K562 (cell line): Measurements from ENCODE around the gene ANAPC2. TPM values are rescaled to one million over a fixed set of nuclear protein-coding genes. Genes with fewer than 3 reads are reported as not detected.

Source experiments
- ATAC-seq: fragments of 200-7000 bp; cut with Tn5 transposase; 3 replicates; pipeline ENCODE4 v1.9.1; 2020; ENCODE audit warnings: moderate library complexity
- BruUV-seq: library from RNA; stranded (reverse); fragments of 400-500 nt; replicated peaks from 2 replicates; lab custom pipeline; 2021; lab: Mats Ljungman, UMichigan
- CTCF ChIA-PET: fragments of 300-600 bp; formaldehyde crosslinking; extraction: SDS; loops from one replicate; lab custom pipeline; 2021; ENCODE audit warnings: low intra/inter-chr PET ratio; lab: Yijun Ruan, JAX
- POLR2A ChIA-PET: fragments of 300-600, 350-650 bp; sonication (Branson Sonifier 250); formaldehyde crosslinking; extraction: SDS; loops from one replicate; lab custom pipeline; 2021; ENCODE audit warnings: antibody characterized with exemption, inconsistent platforms; lab: Yijun Ruan, JAX
- DNase-seq, 4 experiments: peaks; one replicate each; pipeline versions ENCODE4 v3.0.0 to v3.0.0-alpha.2; 2011 to 2018; ENCODE audit warnings: low spot score in 3 of 4, mixed read lengths in 3 of 4; ENCODE audit errors: extremely low read depth in 1 of 4
- FAIRE-seq: peaks from 2 replicates; lab custom pipeline; 2011; peaks lifted over from hg19 to GRCh38; lab: Jason Lieb, UNC
- H2AFZ ChIP-seq: 2 replicates; pipeline ENCODE4 v1.6.0; 2011; ENCODE audit warnings: low read depth, low read length, control low read depth, inconsistent platforms
- H3K27ac ChIP-seq: fragments of 200-600 bp; 3 replicates; pipeline ENCODE4 v1.8.0; 2011; ENCODE audit warnings: low read depth, mild to moderate bottlenecking, control low read depth, inconsistent platforms, low read length, moderate library complexity, mixed read lengths; ENCODE audit errors: extremely low read depth
- H3K27me3 ChIP-seq, 2 experiments: fragments of 300-600 bp in 1 of 2; 2 replicates in 1 of 2; 3 replicates in 1 of 2; pipeline versions ENCODE4 v1.6.0 to v1.8.0; 2011; ENCODE audit warnings: inconsistent platforms in 2 of 2, low read length in 2 of 2, mild to moderate bottlenecking in 1 of 2, mixed read lengths in 1 of 2, moderate library complexity in 1 of 2; ENCODE audit not compliant: control insufficient read depth in 2 of 2, insufficient read depth in 2 of 2
- H3K36me3 ChIP-seq: fragments of 300-600 bp; 3 replicates; pipeline ENCODE4 v1.8.0; 2011; ENCODE audit warnings: mild to moderate bottlenecking, low read length, inconsistent platforms; ENCODE audit not compliant: control insufficient read depth, insufficient read depth
- H3K4me1 ChIP-seq, 2 experiments: fragments of 200-600 bp in 1 of 2; replicated peaks in 1 of 2; 2 replicates in 1 of 2; 3 replicates in 1 of 2; pipeline versions ENCODE4 v1.5.1 to v1.8.0; 2011; ENCODE audit warnings: inconsistent platforms in 2 of 2, low read length in 2 of 2, mild to moderate bottlenecking in 1 of 2, mixed read lengths in 1 of 2, moderate library complexity in 1 of 2; ENCODE audit not compliant: control insufficient read depth in 2 of 2, insufficient read depth in 2 of 2
- H3K4me2 ChIP-seq: 2 replicates; pipeline ENCODE4 v1.6.1; 2011; ENCODE audit warnings: low read length, control low read depth, inconsistent platforms, mixed read lengths; ENCODE audit not compliant: insufficient read depth
- H3K4me3 ChIP-seq: fragments of 200-600 bp; sonication (generic), shearing (Covaris generic); 2 replicates; pipeline ENCODE4 v1.5.1; 2016; ENCODE audit warnings: control low read depth, inconsistent platforms
- H3K79me2 ChIP-seq: fragments of 200-600 bp; 3 replicates; pipeline ENCODE4 v1.8.0; 2011; ENCODE audit warnings: low read length, inconsistent platforms; ENCODE audit not compliant: control insufficient read depth, insufficient read depth
- H3K9ac ChIP-seq, 2 experiments: 2 replicates each; pipeline versions ENCODE4 v1.6.0 to v1.6.1; 2011; ENCODE audit warnings: low read depth in 2 of 2, low read length in 2 of 2, control low read depth in 1 of 2, inconsistent platforms in 1 of 2, mild to moderate bottlenecking in 1 of 2, mixed read lengths in 1 of 2; ENCODE audit not compliant: insufficient read depth in 1 of 2
- H3K9me1 ChIP-seq: one replicate; pipeline ENCODE4 v1.6.0; 2011; ENCODE audit warnings: inconsistent platforms, mild to moderate bottlenecking, low read length, moderate library complexity; ENCODE audit not compliant: control insufficient read depth, insufficient read depth
- H3K9me3 ChIP-seq: replicated peaks from 2 replicates; pipeline ENCODE4 v1.5.1; 2011; ENCODE audit warnings: low read depth, low read length, inconsistent platforms; ENCODE audit not compliant: control insufficient read depth, insufficient read depth
- H4K20me1 ChIP-seq: replicated peaks from 2 replicates; pipeline ENCODE4 v1.6.1; 2011; ENCODE audit warnings: low read length, inconsistent platforms, mixed read lengths; ENCODE audit not compliant: control insufficient read depth, insufficient read depth
- EWSR1 ChIP-seq: fragments of 450-650 bp; IDR thresholded peaks from 2 replicates; pipeline ENCODE4 v1.6.1; 2018; ENCODE audit warnings: borderline replicate concordance, mild to moderate bottlenecking, low read depth, moderate library complexity; ENCODE audit not compliant: partially characterized antibody
- HNRNPL ChIP-seq: fragments of 200-400 bp; formaldehyde crosslinking; IDR thresholded peaks from 2 replicates; pipeline ENCODE4 v1.6.1; 2017; ENCODE audit warnings: low read depth, mild to moderate bottlenecking, low read length
- NFE2 ChIP-seq: IDR thresholded peaks from 2 replicates; pipeline ENCODE4 v1.6.1; 2014; ENCODE audit warnings: antibody characterized with exemption, low read depth
- POLR2G ChIP-seq: fragments of 200-400 bp; formaldehyde crosslinking; IDR thresholded peaks from 2 replicates; pipeline ENCODE4 v1.6.1; 2017; ENCODE audit warnings: low read depth, mild to moderate bottlenecking, antibody characterized with exemption, low read length, moderate library complexity
- WGBS: fragments of 100-300 bp; shearing (Covaris generic); methylation state at CpG from one replicate; pipeline ENCODE4 v1.1.6; 2016; ENCODE audit warnings: low coverage, mixed read lengths; ENCODE audit not compliant: insufficient coverage; ENCODE audit errors: missing lambda C conversion rate; 5-methylcytosine and 5-hydroxymethylcytosine counted together
- in situ Hi-C: fragments of 300-500 bp; cut with MboI; formaldehyde crosslinking; loops from 4 replicates; pipeline ENCODE4 v1.15.0; 2018; ENCODE audit warnings: inconsistent platforms, mixed read lengths
- intact Hi-C: fragments of 100-400 bp; cut with micrococcal nuclease; formaldehyde crosslinking; loops from 2 replicates; pipeline ENCODE4 v1.14.2; 2022
- polyA plus RNA-seq, 8 experiments: library from polyadenylated mRNA; depleted of rRNA in 4 of 8; stranded (reverse) in 5 of 8; unstranded in 3 of 8; fragments of >200 nt; fragmentation: Nextera tagmentation in 2 of 8; fragmentation: Illumina TruSeq in 1 of 8; extraction: Ambion mirVana in 2 of 8; extraction: Trizol in 1 of 8; gene quantifications; 2 replicates each; pipeline versions ENCODE4 v1.2.1 to v1.2.3, GENCODE V29; 2011 to 2014; ENCODE audit warnings: inconsistent platforms in 1 of 8, missing spikeins in 1 of 8
- total RNA-seq, 7 experiments: library from RNA; depleted of rRNA in 6 of 7; stranded (reverse); fragments of >200 nt in 6 of 7; fragmentation: Illumina TruSeq in 2 of 7; extraction: Trizol in 2 of 7; gene quantifications; 2 replicates each; pipeline versions ENCODE4 v1.2.1 to v1.2.3, GENCODE V29; 2011 to 2021; ENCODE audit warnings: low replicate concordance in 1 of 7
- TF ChIP-seq, protein P1 (sequence below): fragments of 200-400 bp; formaldehyde crosslinking; IDR thresholded peaks from 2 replicates; pipeline ENCODE4 v1.6.1; 2017; ENCODE audit warnings: mild to moderate bottlenecking, low read depth, low read length, moderate library complexity
- TF ChIP-seq, protein P2 (sequence below): sonication (generic); formaldehyde crosslinking; IDR thresholded peaks from 2 replicates; pipeline ENCODE4 v1.8.1; 2023; ENCODE audit warnings: mild to moderate bottlenecking, missing genetic modification reagents
- TF ChIP-seq, protein P3 (sequence below), 3 experiments: fragments of 200-800 bp in 1 of 3; sonication (Bioruptor generic) in 1 of 3; sonication (generic) in 1 of 3; formaldehyde crosslinking in 1 of 3; IDR thresholded peaks; 2 replicates each; pipeline versions ENCODE4 v1.6.1 to v1.8.0; 2016 to 2022; ENCODE audit warnings: mild to moderate bottlenecking in 2 of 3, missing compliant biosample characterization in 2 of 3, missing genetic modification characterization in 2 of 3, missing genetic modification reagents in 1 of 3

Gene ANAPC2
- total and polyA plus RNA-seq, 9 of the 15 experiments (the other 6 are each of a cell fraction or from before 2014, with no cell fraction given), result 0.11 to 56.5 (median 17.1) TPM; not detected in 1

DNA sequence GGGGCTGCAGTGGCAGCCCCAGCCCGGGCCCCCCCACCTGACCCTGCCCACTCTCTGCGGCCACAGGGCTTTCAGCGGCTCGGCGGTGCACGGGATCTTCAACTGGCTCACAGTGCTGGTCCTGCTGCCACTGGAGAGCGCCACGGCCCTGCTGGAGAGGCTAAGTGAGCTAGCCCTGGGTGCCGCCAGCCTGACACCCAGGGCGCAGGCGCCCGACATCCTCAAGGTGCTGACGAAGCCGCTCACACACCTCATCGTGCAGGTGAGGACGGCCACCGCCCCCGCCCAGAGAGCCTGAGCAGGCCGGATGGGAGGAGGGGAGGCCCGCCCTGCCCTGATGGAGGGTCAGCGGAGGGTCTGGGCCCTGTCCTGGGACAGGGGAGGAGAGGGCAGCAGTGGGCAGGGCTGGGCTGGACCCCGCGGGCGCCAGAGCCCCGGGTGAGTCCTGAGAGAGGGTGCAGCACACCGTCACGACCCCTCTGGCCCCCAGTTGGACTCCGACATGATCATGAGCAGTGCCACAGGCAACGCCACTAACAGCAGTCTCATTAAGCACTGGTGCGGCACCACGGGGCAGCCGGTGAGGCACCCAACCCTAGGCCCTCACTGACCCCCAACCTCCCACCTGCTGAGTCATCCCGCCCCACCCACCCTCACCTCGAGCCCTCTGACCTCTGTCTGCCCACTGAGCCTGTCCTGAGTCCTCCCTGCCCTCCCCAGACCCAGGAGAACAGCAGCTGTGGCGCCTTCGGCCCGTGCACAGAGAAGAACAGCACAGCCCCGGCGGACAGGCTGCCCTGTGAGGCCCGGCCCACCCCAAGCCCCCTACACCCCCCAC, 45.0 kb upstream of the ANAPC2 start:
- no peaks in the 10 kb centered on the region for H4K20me1 ChIP-seq
- no peaks in the 10 kb centered on the region for H3K36me3 ChIP-seq
- peak; percentile 34 to 65 (median 48) for DNase-seq
- no peak for ATAC-seq
- no peaks in the 10 kb centered on the region for H3K9me3 ChIP-seq
- ChIA-PET CTCF (no interaction called here), POLR2A (interaction anchor here (1.1 kb wide), 1 partner anchor 13 kb away, joined by 6 read pairs; no protein-coding TSS in a partner anchor)
- no peak for FAIRE-seq
- intact Hi-C loops, result no loop called here
- no peak overlapping the region for H3K27ac ChIP-seq
- in situ Hi-C loops, result loop anchor here (25.0 kb wide), 1 partner anchor 446 kb away; the partner anchor contains the start of genes CCDC183 and TMEM141
- no peak overlapping the region for H3K4me3 ChIP-seq
- 58% methylated on average over 9 of the region's 40 CpGs for WGBS
- no peak overlapping the region for H3K4me2 ChIP-seq
- H3K4me1 ChIP-seq, result peaks cover 17 to 100% of the 10 kb centered on the region in 2 experiments
- H3K9ac ChIP-seq, result peak overlapping the region in 1 of 2 experiments; percentile 70; a peak in 2 of 4 replicates
- H3K79me2 ChIP-seq, result peaks cover 5% of the 10 kb centered on the region
- no peaks in the 10 kb centered on the region for H3K27me3 ChIP-seq
- no TSS peak for BruUV-seq
- H3K9me1 ChIP-seq, result peaks cover 4% of the 10 kb centered on the region
- no peak overlapping the region for H2AFZ ChIP-seq
- TF ChIP-seq NFE2 (peak; percentile 37; the same call in 1 of the 2 replicates), EWSR1 (no peak), POLR2G (peak; percentile 49; the same call in 1 of the 2 replicates), HNRNPL (0 out of 2 replicates have a peak, but pooled peaks have one; percentile 30)
- TF ChIP-seq, protein P1, sequence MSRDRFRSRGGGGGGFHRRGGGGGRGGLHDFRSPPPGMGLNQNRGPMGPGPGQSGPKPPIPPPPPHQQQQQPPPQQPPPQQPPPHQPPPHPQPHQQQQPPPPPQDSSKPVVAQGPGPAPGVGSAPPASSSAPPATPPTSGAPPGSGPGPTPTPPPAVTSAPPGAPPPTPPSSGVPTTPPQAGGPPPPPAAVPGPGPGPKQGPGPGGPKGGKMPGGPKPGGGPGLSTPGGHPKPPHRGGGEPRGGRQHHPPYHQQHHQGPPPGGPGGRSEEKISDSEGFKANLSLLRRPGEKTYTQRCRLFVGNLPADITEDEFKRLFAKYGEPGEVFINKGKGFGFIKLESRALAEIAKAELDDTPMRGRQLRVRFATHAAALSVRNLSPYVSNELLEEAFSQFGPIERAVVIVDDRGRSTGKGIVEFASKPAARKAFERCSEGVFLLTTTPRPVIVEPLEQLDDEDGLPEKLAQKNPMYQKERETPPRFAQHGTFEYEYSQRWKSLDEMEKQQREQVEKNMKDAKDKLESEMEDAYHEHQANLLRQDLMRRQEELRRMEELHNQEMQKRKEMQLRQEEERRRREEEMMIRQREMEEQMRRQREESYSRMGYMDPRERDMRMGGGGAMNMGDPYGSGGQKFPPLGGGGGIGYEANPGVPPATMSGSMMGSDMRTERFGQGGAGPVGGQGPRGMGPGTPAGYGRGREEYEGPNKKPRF, result no peak
- TF ChIP-seq, protein P2, sequence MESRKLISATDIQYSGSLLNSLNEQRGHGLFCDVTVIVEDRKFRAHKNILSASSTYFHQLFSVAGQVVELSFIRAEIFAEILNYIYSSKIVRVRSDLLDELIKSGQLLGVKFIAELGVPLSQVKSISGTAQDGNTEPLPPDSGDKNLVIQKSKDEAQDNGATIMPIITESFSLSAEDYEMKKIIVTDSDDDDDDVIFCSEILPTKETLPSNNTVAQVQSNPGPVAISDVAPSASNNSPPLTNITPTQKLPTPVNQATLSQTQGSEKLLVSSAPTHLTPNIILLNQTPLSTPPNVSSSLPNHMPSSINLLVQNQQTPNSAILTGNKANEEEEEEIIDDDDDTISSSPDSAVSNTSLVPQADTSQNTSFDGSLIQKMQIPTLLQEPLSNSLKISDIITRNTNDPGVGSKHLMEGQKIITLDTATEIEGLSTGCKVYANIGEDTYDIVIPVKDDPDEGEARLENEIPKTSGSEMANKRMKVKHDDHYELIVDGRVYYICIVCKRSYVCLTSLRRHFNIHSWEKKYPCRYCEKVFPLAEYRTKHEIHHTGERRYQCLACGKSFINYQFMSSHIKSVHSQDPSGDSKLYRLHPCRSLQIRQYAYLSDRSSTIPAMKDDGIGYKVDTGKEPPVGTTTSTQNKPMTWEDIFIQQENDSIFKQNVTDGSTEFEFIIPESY (CRISPR knock-in tag), result peak; percentile 82
- TF ChIP-seq, protein P3, sequence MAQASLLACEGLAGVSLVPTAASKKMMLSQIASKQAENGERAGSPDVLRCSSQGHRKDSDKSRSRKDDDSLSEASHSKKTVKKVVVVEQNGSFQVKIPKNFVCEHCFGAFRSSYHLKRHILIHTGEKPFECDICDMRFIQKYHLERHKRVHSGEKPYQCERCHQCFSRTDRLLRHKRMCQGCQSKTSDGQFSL (CRISPR knock-in tag; IDR thresholded peaks at IDR 0.05), result no peak
- TF ChIP-seq, protein P3 (tag; IDR thresholded peaks at IDR 0.05), result 0 out of 4 replicates have a peak, but pooled peaks of 1 of the 2 experiments have one; percentile 17
